Measurements from ENCODE around the gene ZNF3.

The ZNF3 gene

GRCh38 chr7:100088621-100089457 is 7.3 kb upstream of the ZNF3 start, which contains the start of gene COPS6:
Gene COPS6, plus strand, starts transcription at chr7:100088969. Its CDS starts 22 bp downstream, at chr7:100088991.
- peak; percentile 74 for DNase-seq (ENCODE audit: low spot score)

DNA sequence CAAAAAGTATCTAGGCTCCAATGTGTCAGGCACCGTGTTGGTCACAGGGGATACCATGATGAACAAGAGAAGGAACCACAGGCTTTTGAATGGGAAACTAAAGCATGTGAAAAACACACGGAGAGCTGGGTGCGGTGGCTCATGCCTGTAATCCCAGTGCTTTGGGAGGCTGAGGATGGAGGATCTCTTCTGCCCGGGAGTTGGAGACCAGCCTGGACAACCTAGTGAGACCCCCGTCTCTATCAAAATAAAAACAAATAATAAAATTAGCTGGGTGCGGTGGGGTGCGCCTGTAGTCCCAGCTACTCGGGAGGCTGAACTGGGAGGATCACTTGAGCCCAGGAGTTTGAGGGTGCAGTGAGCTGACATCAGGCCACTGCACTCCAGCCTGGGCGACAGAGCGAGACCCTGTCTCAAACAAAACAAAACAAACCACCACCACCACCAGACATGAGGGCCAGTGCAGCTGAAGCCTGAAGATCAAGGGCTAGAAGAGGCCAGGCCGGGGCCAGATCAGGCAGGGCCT is 6.6 kb upstream of the ZNF3 start:
- DNase-seq (ENCODE audit: low spot score), result no peak

GRCh38 chr7:100087055-100087750 is 5.7 kb upstream of the ZNF3 start:
- no peak for DNase-seq (ENCODE audit: low spot score)

DNA sequence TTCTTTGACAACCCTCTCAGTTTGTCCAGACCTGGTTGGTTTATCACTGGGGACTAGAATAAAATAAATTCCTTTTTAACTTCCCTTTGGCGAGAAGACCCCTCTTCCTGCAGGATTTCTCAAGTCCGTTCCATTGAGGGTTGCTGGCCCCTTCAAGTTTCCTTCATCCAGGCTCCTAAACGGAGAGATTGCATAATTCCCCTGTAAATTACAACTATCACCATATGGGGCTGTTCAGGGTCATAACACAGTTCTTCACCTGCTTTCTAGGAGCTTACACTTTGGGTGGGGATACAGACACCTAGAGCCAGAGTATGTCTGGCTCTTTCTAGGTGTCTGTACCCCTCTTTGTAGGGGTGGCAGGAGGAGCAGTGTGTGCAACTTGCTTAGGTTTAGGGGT is 4.0 kb upstream of the ZNF3 start:
- no peak for DNase-seq (ENCODE audit: low spot score)

DNA sequence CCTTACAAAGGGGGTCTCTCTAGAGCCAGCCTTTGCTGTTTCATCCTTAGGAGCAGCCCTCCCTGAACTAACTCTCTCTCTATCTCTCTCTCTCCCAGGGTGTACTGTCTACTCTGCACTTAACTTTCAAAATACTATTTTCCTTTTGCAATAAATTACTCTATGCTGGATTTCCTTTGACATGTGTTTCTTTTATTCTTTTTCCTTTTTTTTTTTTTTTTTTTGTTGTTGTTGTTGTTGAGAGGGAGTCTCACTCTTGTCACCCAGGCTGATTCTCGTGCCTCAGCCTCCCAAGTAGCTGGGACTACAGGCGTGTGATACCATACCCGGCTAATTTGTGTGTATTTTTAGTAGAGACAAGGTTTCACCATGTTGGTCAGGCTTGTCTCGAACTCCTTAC is 1.5 kb upstream of the ZNF3 start:
- DNase-seq (ENCODE audit: low spot score), result no peak

GRCh38 chr7:100080907-100081534 is 502 bp downstream of the ZNF3 start:
- peak; percentile 47 for DNase-seq (ENCODE audit: low spot score)

DNA sequence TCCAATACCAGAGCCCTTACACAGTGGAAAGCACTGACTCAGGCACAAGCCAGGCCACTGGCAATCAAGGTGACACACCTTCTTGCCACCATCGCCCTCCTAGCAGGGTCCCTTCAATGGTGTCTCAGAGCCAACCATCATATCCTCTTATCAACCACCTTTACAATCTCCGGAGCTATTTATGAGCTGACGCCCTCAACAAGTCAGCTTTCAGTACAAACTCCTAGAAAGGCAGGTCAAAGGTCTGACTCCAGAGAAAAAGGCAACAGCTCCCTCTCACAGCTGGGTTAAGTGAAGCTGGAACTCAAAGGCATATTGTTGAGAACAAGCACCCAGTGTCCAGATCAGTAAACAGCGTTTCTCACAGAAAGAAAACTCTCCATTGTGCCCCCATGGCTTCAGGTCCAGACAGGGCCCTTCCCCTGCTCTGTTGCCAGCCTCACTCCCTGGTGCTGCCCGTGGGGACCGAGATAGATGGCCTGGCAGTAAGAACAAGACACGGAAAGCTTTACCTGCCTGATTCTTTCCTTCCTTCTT is 2.4 kb downstream of the ZNF3 start:
- peak; percentile 51 for DNase-seq (ENCODE audit: low spot score)

DNA sequence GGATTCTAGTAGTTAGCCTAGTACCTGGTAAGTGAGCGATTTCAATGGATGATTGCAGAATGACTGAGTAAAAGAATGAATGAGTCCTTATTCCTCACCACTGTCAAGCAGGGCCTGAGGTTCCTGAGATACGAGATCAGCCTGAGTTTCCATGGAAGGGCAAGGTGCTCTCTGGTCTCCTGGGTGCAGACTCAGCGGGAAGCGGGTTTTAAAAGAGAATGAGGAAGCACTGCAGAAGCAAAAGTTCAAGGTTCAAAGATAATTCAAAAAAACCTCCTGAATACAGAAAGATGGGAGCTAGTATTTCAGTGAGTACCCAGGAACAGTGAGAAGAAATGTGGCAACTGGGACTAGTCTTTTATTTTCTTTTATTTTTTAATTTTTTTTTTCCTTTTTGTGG is 4.3 kb downstream of the ZNF3 start:
- no peak for DNase-seq (ENCODE audit: low spot score)

GRCh38 chr7:100075418-100075817 is 6.1 kb downstream of the ZNF3 start:
- DNase-seq (ENCODE audit: low spot score), result no peak

DNA sequence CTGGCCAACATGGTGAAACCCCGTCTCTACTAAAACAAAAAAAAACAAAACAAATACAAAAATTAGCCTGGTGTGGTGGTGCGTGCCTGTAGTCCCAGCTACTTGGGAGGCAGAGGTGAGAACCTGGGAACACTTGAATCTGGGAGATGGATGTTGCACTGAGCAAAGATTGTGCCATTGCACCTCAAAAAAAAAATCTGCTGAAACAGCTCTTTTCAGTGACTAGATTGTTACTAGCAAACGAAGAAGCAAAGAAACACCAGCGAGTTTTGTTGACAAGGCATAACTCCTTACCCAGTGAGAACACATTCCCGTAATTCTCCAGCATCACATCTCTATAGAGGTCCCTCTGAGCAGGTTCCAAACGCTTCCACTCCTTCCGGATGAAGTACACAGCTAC is 6.7 kb downstream of the ZNF3 start:
- DNase-seq (ENCODE audit: low spot score), result no peak

- DNase-seq (ENCODE audit: low spot score), result no peak
Measured at GRCh38 chr7:100072462-100072861, 9.1 kb downstream of the ZNF3 start.

- no peak for DNase-seq (ENCODE audit: low spot score)
Measured at GRCh38 chr7:100071018-100071723, 10.4 kb downstream of the ZNF3 start.

GRCh38 chr7:100069991-100070390 is 11.5 kb downstream of the ZNF3 start:
- DNase-seq (ENCODE audit: low spot score), result no peak

DNA sequence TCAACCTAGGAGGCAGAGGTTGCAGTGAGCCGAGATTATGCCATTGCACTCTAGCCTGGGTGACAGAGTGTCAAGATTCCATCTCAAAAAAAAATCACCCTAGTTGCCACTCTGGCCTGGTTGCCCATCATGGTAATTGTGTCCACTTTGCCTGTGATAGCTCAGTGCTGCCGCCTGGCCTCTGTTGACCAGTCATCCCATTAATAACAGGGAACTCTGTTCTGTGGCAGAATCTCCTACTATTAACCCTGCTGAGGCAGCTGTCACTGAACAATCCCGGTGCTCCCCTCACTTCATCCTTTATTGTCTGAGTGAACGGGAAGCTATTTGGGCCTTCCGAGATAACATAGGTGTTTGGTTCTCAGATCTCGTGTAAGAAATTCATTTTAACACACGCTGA is 14.6 kb downstream of the ZNF3 start:
- no peak for DNase-seq (ENCODE audit: low spot score)

GRCh38 chr7:100065452-100066186 is 15.9 kb downstream of the ZNF3 start:
- no peak for DNase-seq (ENCODE audit: low spot score)

DNA sequence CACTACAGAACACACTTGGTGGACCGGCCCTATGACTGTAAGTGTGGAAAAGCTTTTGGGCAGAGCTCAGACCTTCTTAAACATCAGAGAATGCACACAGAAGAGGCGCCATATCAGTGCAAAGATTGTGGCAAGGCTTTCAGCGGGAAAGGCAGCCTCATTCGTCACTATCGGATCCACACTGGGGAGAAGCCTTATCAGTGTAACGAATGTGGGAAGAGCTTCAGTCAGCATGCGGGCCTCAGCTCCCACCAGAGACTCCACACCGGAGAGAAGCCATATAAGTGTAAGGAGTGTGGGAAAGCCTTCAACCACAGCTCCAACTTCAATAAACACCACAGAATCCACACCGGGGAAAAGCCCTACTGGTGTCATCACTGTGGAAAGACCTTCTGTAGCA is 17.4 kb downstream of the ZNF3 start:
- DNase-seq (ENCODE audit: low spot score), result no peak

DNA sequence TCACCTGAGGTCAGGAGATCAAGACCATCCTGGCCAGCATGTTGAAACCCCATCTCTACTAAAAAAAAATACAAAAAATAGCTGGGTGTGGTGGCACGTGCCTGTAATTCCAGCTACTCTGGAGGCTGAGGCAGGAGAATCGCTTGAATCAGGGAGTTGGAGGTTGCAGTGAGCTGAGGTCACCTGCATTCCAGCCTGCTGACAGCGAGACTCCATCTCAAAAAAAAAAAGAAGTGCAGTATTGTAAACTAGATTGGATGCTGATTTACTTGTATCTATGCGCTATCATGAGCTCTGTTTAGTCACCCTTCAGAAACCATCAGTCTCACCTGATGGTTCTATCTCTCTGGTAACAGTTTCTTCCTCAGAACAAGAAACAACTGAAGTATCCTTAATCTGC is 18.1 kb downstream of the ZNF3 start:
- no peak for DNase-seq (ENCODE audit: low spot score)

GRCh38 chr7:100061518-100062193 is 19.9 kb downstream of the ZNF3 start:
- DNase-seq (ENCODE audit: low spot score), result no peak

DNA sequence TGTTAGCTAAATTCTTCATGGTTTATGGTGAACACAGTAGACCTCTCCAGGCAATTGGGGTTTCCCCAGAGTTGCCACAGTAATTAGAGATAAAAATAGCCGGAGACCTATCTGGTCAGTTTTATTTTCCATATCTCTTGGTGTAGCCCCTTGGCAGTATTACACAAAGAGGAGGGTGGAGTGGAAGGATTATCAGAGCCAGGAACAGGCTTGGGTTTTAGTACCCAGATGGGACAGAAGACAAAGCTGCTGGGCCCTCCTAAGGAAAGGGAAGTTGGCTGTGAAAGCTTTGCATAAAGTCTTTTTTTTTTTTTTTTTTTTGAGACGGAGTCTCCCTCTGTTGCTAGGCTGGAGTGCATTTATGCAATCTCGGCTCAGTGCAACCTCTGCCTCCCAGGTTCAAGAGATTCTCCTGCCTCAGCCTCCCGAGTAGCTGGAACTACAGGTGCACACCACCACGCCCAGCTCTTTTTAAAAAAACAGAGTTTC is 22.2 kb downstream of the ZNF3 start:
- DNase-seq (ENCODE audit: low spot score), result no peak

DNA sequence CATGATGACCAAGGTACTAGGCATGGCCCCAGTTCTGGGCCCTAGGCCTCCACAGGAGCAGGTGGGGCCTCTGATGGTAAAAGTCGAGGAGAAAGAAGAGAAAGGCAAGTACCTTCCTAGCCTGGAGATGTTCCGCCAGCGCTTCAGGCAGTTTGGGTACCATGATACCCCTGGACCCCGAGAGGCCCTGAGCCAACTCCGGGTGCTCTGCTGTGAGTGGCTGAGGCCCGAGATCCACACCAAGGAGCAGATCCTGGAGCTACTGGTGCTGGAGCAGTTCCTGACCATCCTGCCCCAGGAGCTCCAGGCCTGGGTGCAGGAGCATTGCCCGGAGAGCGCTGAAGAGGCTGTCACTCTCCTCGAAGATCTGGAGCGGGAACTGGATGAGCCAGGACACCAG is 24.5 kb downstream of the ZNF3 start:
- no peak for DNase-seq (ENCODE audit: low spot score)
